HG03378 (cell line): ENCODE results near the gene ADCY9.

Experiments
- ATAC-seq: cut with Tn5 transposase; IDR thresholded peaks from one replicate; pipeline ENCODE4 v1.9.1; 2021; ENCODE audit warnings: mild to moderate bottlenecking, moderate library complexity; ENCODE audit not compliant: unreplicated experiment

The ADCY9 gene

GRCh38 chr16:4009177-4009576 is 107.1 kb downstream of the ADCY9 start:
- ATAC-seq: no peak

- no peak for ATAC-seq
Observed at GRCh38 chr16:4008116-4008515, 108.1 kb downstream of the ADCY9 start.

GRCh38 chr16:4006397-4006999 is 109.7 kb downstream of the ADCY9 start:
- ATAC-seq: no peak

- no peak for ATAC-seq
Observed at GRCh38 chr16:4005731-4006130, 110.5 kb downstream of the ADCY9 start.

GRCh38 chr16:4005281-4005680 is 111.0 kb downstream of the ADCY9 start:
- ATAC-seq: no peak

- ATAC-seq: no peak
Observed at GRCh38 chr16:4004206-4004605, 112.0 kb downstream of the ADCY9 start.

GRCh38 chr16:4003576-4003975 is 112.7 kb downstream of the ADCY9 start:
- ATAC-seq: no peak

GRCh38 chr16:4003166-4003565 is 113.1 kb downstream of the ADCY9 start:
- ATAC-seq: no peak

- no peak for ATAC-seq
Observed at GRCh38 chr16:4002121-4002520, 114.1 kb downstream of the ADCY9 start.

- no peak for ATAC-seq
Observed at GRCh38 chr16:3999479-4000325, 116.5 kb downstream of the ADCY9 start.

- ATAC-seq: no peak
Observed at GRCh38 chr16:3998793-3999478, 117.3 kb downstream of the ADCY9 start.

GRCh38 chr16:3997231-3997841 is 118.9 kb downstream of the ADCY9 start:
- no peak for ATAC-seq

- no peak for ATAC-seq
Observed at GRCh38 chr16:3995001-3995400, 121.2 kb downstream of the ADCY9 start.

- ATAC-seq: no peak
Observed at GRCh38 chr16:3993052-3993785, 123.0 kb downstream of the ADCY9 start.

- no peak for ATAC-seq
Observed at GRCh38 chr16:3992297-3993051, 123.8 kb downstream of the ADCY9 start.

GRCh38 chr16:3988824-3989223 is 127.4 kb downstream of the ADCY9 start:
- ATAC-seq: no peak

- ATAC-seq: no peak
Observed at GRCh38 chr16:3988011-3988410, 128.2 kb downstream of the ADCY9 start.

GRCh38 chr16:3987231-3987630 is 129.0 kb downstream of the ADCY9 start:
- no peak for ATAC-seq

- no peak for ATAC-seq
Observed at GRCh38 chr16:3986235-3986544, 130.1 kb downstream of the ADCY9 start.
